Activated B cell treated with CpG ODN at 0.5 μM for 24 hours (primary cell): ENCODE results near the gene SYNGAP1. TPM values are rescaled to one million over a fixed set of nuclear protein-coding genes. Genes with fewer than 3 reads are reported as not detected.
A peak's percentile ranks its signal among the peaks of the same experiment; 100 is the strongest.

Source experiments
- ATAC-seq: fragments of 200-7000 bp; cut with Tn5 transposase; one replicate; pipeline ENCODE4 v1.10.0; 2021; ENCODE audit warnings: low read depth, mild to moderate bottlenecking, moderate library complexity
- CTCF ChIA-PET: fragments of 350-600 bp; sonication (Branson Sonifier 250); formaldehyde crosslinking; loops from one replicate; lab custom pipeline; 2021; ENCODE audit warnings: antibody characterized with exemption; lab: Charles Lee
- POLR2A ChIA-PET: fragments of 350-600 bp; sonication (Branson Sonifier 250); formaldehyde crosslinking; loops from one replicate; lab custom pipeline; 2021; ENCODE audit warnings: antibody characterized with exemption; lab: Charles Lee
- DNase-seq: peaks from one replicate; pipeline ENCODE4 v3.0.0; 2022
- H3K27ac Mint-ChIP-seq: one replicate; pipeline ENCODE4 v1.8.0; 2020; ENCODE audit warnings: mixed read lengths
- H3K27me3 Mint-ChIP-seq: one replicate; pipeline ENCODE4 v1.8.0; 2021; ENCODE audit warnings: mixed read lengths
- H3K36me3 Mint-ChIP-seq: one replicate; pipeline ENCODE4 v1.8.0; 2021; ENCODE audit warnings: low read depth, mixed read lengths
- H3K4me1 Mint-ChIP-seq: one replicate; pipeline ENCODE4 v1.8.0; 2021; ENCODE audit warnings: mixed read lengths
- H3K4me3 Mint-ChIP-seq: one replicate; pipeline ENCODE4 v1.8.0; 2020; ENCODE audit warnings: mild to moderate bottlenecking, mixed read lengths
- H3K9me3 Mint-ChIP-seq: one replicate; pipeline ENCODE4 v1.8.0; 2020; ENCODE audit warnings: mixed read lengths
- CTCF ChIP-seq: fragments of 200-600 bp; IDR thresholded peaks from one replicate; pipeline ENCODE4 v1.8.0; 2022; ENCODE audit warnings: antibody characterized with exemption, mild to moderate bottlenecking
- intact Hi-C: fragments of 100-400 bp; cut with micrococcal nuclease; formaldehyde crosslinking; loops from one replicate; pipeline ENCODE4 v1.15.1; 2024
- total RNA-seq: library from RNA; stranded (reverse); gene quantifications from 2 replicates; pipeline ENCODE4 v1.2.3, GENCODE V29; 2022

Gene SYNGAP1
- total RNA-seq, 1 donor from 2014 or later = 25.4 TPM

GRCh38 chr6:33427585-33428223, 7.8 kb downstream of the SYNGAP1 start:
- H3K36me3 Mint-ChIP-seq = no peaks in the 10 kb centered on the region
- no peak for TF ChIP-seq CTCF
- CTCF ChIA-PET = no interaction called here
- no peaks in the 10 kb centered on the region for H3K27me3 Mint-ChIP-seq
- intact Hi-C loops = loop anchor here (2.0 to 5.0 kb wide), 3 partner anchors 130 to 270 kb away; partner anchors contain the start of gene RGL2
- POLR2A ChIA-PET = interaction anchor here (1.9 to 2.0 kb wide), 2 partner anchors 27 to 143 kb away, joined by 8 read pairs; partner anchors contain the start of gene ZBTB9
- H3K4me1 Mint-ChIP-seq = peaks cover 84% of the 10 kb centered on the region
- peak overlapping the region; percentile 87 for H3K4me3 Mint-ChIP-seq
- peak overlapping the region; percentile 89 for H3K27ac Mint-ChIP-seq
- H3K9me3 Mint-ChIP-seq = no peaks in the 10 kb centered on the region
- ATAC-seq (peak; percentile 22), DNase-seq (peak; percentile 67)

GRCh38 chr6:33428224-33428965, 8.5 kb downstream of the SYNGAP1 start:
- ChIA-PET CTCF (interaction anchor here (0.5 kb wide), 1 partner anchor 21 kb away, joined by 3 read pairs; no protein-coding TSS in a partner anchor), POLR2A (interaction anchor here (0.5 to 2.0 kb wide), 5 partner anchors 10 to 800 kb away, joined by 3 to 8 read pairs (median 3); partner anchors contain the start of genes RPS18, VPS52 and ZBTB9)
- TF ChIP-seq CTCF = no peak
- intact Hi-C loops = loop anchor here (5.0 kb wide), 2 partner anchors 131 to 269 kb away; partner anchors contain the start of gene RGL2
- H3K4me3 Mint-ChIP-seq = peak overlapping the region; percentile 87
- H3K9me3 Mint-ChIP-seq = no peaks in the 10 kb centered on the region
- peak overlapping the region; percentile 87 for H3K27ac Mint-ChIP-seq
- no peaks in the 10 kb centered on the region for H3K36me3 Mint-ChIP-seq
- no peaks in the 10 kb centered on the region for H3K27me3 Mint-ChIP-seq
- peaks cover 91% of the 10 kb centered on the region for H3K4me1 Mint-ChIP-seq
- peak; percentile 41 for DNase-seq
- ATAC-seq = peak; percentile 1

- no peak for TF ChIP-seq CTCF
- ChIA-PET POLR2A (interaction anchor here (0.5 to 3.2 kb wide), 6 partner anchors 10 to 799 kb away, joined by 3 to 9 read pairs (median 6); partner anchors contain the start of genes RPS18, VPS52 and ZBTB9), CTCF (interaction anchor here (0.5 to 2.6 kb wide), 3 partner anchors 10 to 141 kb away, joined by 3 to 9 read pairs (median 3); partner anchors contain the start of genes CUTA and SYNGAP1)
- ATAC-seq (no peak), DNase-seq (no peak)
- Mint-ChIP-seq H3K36me3 (no peaks in the 10 kb centered on the region), H3K4me3 (peak overlapping the region; percentile 87), H3K27ac (peak overlapping the region; percentile 87), H3K9me3 (no peaks in the 10 kb centered on the region), H3K4me1 (peaks cover 93% of the 10 kb centered on the region), H3K27me3 (no peaks in the 10 kb centered on the region)
- intact Hi-C loops = loop anchor here (5.0 kb wide), 2 partner anchors 132 to 268 kb away; partner anchors contain the start of gene RGL2
These were observed 9.3 kb downstream of the SYNGAP1 start for GRCh38 chr6:33428966-33429749.

- Mint-ChIP-seq H3K27ac (peak overlapping the region; percentile 87), H3K36me3 (no peaks in the 10 kb centered on the region), H3K4me3 (peak overlapping the region; percentile 87), H3K4me1 (peaks cover 88% of the 10 kb centered on the region), H3K9me3 (no peaks in the 10 kb centered on the region), H3K27me3 (no peaks in the 10 kb centered on the region)
- CTCF ChIA-PET = interaction anchor here (1.4 to 2.6 kb wide), 2 partner anchors 11 to 141 kb away, joined by 3 to 9 read pairs; partner anchors contain the start of genes CUTA and SYNGAP1
- ATAC-seq (no peak), DNase-seq (no peak)
- POLR2A ChIA-PET = interaction anchor here (1.9 to 3.2 kb wide), 3 partner anchors 25 to 282 kb away, joined by 8 to 9 read pairs (median 8); partner anchors contain the start of genes RPS18, UQCC2, VPS52 and ZBTB9
- intact Hi-C loops = loop anchor here (5.0 kb wide), 4 partner anchors 132 to 358 kb away; partner anchors contain the start of genes LEMD2, RGL2 and RING1
- TF ChIP-seq CTCF = no peak
These were observed 9.8 kb downstream of the SYNGAP1 start for GRCh38 chr6:33429750-33430052.
